ENCODE measurements around the gene ZC3HAV1L.

DNA sequence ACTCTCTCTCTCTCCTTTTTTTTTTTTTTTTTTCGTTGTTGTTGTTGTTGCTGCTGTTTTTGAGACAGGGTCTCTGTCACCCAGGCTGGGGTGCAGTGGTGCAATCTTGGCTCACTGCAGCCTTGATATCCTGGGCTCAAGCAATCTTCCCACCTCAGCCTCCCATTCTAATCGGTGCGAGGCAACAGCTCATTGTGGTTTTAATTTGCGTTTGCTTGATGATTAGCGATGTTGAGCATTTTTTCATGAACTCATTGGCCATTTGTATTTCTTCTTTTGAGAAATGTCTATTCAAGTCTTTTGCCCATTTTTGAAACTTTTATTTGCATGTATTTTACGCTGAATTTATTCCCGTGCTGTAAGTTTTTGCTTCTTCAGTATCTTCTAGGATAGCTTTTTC lies 13.3 kb upstream of the ZC3HAV1L start:
- no peak for TF ChIP-seq POLR2A (IDR thresholded peaks at IDR 0.05)
- TF ChIP-seq CTCF (IDR thresholded peaks at IDR 0.05) = no peak

All from body of pancreas (tissue), 4 donors.